BLaER1 (cell line): ENCODE data around the gene CCR2.
A peak's percentile ranks its signal among the peaks of the same experiment; 100 is the strongest.
"Not testable (repeated sequence)": the region's sequence is repeated elsewhere in the genome, so short reads cannot be mapped to it uniquely, and the experiment has no call there.

Experiments used
- H3K27ac ChIP-seq: shearing (Covaris generic); formaldehyde crosslinking; 2 replicates; pipeline ENCODE4 v1.8.1; 2022
- H3K27me3 ChIP-seq: shearing (Covaris generic); formaldehyde crosslinking; 2 replicates; pipeline ENCODE4 v1.8.1; 2022
- H3K36me3 ChIP-seq: shearing (Covaris generic); formaldehyde crosslinking; 2 replicates; pipeline ENCODE4 v1.8.1; 2022
- H3K4me1 ChIP-seq: shearing (Covaris generic); formaldehyde crosslinking; 2 replicates; pipeline ENCODE4 v1.8.1; 2022
- H3K4me2 ChIP-seq: shearing (Covaris generic); formaldehyde crosslinking; 2 replicates; pipeline ENCODE4 v1.8.1; 2022
- H3K4me3 ChIP-seq: shearing (Covaris generic); formaldehyde crosslinking; 2 replicates; pipeline ENCODE4 v1.8.1; 2022
- H3K9ac ChIP-seq: shearing (Covaris generic); formaldehyde crosslinking; 2 replicates; pipeline ENCODE4 v1.8.1; 2022
- H3K9me3 ChIP-seq: shearing (Covaris generic); formaldehyde crosslinking; 2 replicates; pipeline ENCODE4 v1.8.1; 2022
- H4K20me1 ChIP-seq: shearing (Covaris generic); formaldehyde crosslinking; 2 replicates; pipeline ENCODE4 v1.8.1; 2022
- Cebpa-rat ChIP-seq: shearing (Covaris generic); IDR thresholded peaks from 2 replicates; pipeline ENCODE4 v1.8.1; 2022

The CCR2 gene

DNA sequence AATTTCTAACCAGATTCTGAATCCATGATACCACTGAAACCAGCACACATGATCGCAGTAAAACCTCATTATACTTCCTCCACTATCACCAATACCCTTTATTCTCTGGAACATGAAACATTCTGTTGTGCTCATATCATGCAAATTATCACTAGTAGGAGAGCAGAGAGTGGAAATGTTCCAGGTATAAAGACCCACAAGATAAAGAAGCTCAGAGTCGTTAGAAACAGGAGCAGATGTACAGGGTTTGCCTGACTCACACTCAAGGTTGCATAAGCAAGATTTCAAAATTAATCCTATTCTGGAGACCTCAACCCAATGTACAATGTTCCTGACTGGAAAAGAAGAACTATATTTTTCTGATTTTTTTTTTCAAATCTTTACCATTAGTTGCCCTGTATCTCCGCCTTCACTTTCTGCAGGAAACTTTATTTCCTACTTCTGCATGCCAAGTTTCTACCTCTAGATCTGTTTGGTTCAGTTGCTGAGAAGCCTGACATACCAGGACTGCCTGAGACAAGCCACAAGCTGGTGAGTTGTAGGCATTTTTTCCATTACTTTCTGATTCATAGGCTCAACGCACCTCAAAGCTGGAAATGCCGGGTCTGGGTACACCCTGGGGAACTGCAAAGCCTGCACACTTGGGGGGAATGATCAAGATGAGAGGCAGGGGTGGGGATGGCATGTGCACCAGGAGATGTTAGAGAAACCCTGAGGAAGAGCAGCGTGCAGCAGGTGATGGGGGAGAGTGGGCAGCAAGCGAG, at the start of gene CCR2:
Gene CCR2 (plus strand): TSS at position 465 of the 764 bp plus-strand sequence. CDS start 3,417 bp downstream, outside the sequence.
- Histone ChIP-seq H3K27ac (no peak within 1 kb of the TSS), H3K27me3 (no peaks in the 10 kb centered on the region), H3K9me3 (no peaks in the 10 kb centered on the region), H4K20me1 (no peaks in the 10 kb centered on the region), H3K9ac (no peak within 1 kb of the TSS), H3K4me2 (no peak within 1 kb of the TSS; the same call in 1 of the 2 replicates), H3K4me1 (peaks cover 46% of the 10 kb centered on the region), H3K4me3 (no peak within 1 kb of the TSS), H3K36me3 (no peaks in the 10 kb centered on the region)
- no peak for TF ChIP-seq Cebpa-rat

DNA sequence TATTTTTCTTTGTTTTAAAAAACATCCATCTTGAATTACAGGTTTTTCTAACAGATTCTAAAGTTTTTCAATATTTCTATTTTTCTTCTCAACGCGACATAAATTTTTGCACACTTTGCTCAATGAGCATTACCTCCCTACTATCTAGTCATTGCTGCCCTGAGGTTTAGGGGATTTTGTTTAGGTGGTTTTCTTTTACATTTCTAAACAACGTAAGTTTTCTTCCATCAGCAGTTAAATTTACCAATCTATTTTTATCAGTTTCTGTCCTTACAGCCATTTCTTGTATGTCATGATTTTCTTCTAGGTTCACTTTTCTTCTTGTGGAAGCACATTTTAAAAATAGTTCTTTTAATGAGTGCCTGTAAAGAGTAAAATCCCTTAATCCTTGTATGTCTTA, 49.2 kb upstream of the CCR2 start:
- Histone ChIP-seq H4K20me1 (no peaks in the 10 kb centered on the region), H3K9ac (no peak overlapping the region), H3K27ac (no peak overlapping the region), H3K4me2 (no peak overlapping the region), H3K27me3 (no peaks in the 10 kb centered on the region), H3K4me3 (no peak overlapping the region), H3K4me1 (no peaks in the 10 kb centered on the region), H3K9me3 (no peaks in the 10 kb centered on the region), H3K36me3 (no peaks in the 10 kb centered on the region)
- TF ChIP-seq Cebpa-rat = no peak

DNA sequence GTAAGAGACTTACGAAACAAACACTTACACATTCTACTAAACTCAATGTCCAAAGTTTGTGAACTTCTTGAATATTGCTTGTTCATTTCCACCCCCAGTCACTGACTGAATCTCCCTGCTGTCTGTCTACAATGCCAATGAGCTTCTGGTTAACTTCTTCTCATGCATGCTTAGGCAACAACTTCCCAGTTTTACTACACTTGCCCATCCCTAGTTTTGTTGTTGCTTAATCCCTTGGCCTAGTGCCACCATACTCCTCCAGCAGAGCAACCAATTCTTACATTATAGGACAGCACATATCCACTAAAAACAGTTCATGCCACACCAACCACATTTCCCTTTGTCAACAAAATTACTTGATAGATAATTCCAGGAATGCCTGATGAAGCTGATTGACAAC, 40.9 kb upstream of the CCR2 start:
- no peak for TF ChIP-seq Cebpa-rat
- H3K9me3 ChIP-seq = 0 out of 2 replicates have a peak, but pooled peaks cover 7% of the 10 kb centered on the region
- no peak overlapping the region for H3K4me3 ChIP-seq
- H3K36me3 ChIP-seq = no peaks in the 10 kb centered on the region
- H3K27ac ChIP-seq = no peak overlapping the region
- H3K4me2 ChIP-seq = no peak overlapping the region
- no peaks in the 10 kb centered on the region for H4K20me1 ChIP-seq
- H3K9ac ChIP-seq = no peak overlapping the region
- H3K27me3 ChIP-seq = no peaks in the 10 kb centered on the region
- H3K4me1 ChIP-seq = no peaks in the 10 kb centered on the region

DNA sequence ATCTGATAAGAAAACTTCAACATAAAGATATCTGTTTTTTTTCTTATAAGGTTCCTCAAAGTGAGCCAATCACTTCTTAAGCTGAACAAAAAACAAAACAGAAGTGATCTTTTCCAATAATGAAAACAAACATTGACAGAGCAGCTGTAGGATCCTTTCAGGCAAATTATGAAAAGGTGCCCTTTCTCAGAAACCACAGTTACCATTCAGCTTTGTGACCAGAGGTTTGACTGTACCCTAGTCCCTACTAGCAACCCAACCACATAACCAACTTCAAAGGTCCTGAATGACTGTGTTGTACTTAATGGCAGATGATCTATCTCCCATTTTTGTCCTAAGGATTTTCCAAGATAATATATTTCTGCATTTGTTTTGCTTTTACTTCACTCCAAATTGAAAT, 39.4 kb upstream of the CCR2 start:
- no peak overlapping the region for H3K4me3 ChIP-seq
- TF ChIP-seq Cebpa-rat = no peak
- H3K4me2 ChIP-seq = no peak overlapping the region
- 0 out of 2 replicates have a peak, but pooled peaks cover 7% of the 10 kb centered on the region for H3K9me3 ChIP-seq
- no peaks in the 10 kb centered on the region for H3K36me3 ChIP-seq
- H3K4me1 ChIP-seq = no peaks in the 10 kb centered on the region
- H4K20me1 ChIP-seq = no peaks in the 10 kb centered on the region
- no peak overlapping the region for H3K9ac ChIP-seq
- no peaks in the 10 kb centered on the region for H3K27me3 ChIP-seq
- no peak overlapping the region for H3K27ac ChIP-seq

DNA sequence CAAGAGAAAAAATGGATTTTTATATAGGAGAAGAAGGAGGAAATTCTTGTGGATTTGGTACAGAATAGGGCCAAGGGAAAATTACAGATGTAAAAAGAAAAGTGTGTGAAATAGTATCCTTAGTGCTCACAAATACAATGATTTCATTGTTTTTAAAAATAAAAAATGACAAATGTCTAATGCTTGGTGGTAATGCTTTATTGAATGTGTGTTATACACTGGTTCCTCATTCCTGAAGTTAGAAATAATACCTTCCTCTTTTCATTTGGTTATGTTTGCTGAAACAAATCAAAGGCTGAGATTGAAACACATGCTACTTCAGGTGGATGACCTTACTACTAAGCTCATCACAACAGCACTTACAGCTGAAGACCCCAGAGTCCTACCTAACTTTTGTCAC, 37.7 kb upstream of the CCR2 start:
- Histone ChIP-seq H3K9me3 (0 out of 2 replicates have a peak, but pooled peaks cover 7% of the 10 kb centered on the region), H3K4me1 (peaks cover 7% of the 10 kb centered on the region), H4K20me1 (no peaks in the 10 kb centered on the region), H3K36me3 (no peaks in the 10 kb centered on the region), H3K27me3 (no peaks in the 10 kb centered on the region), H3K4me3 (no peak overlapping the region), H3K4me2 (no peak overlapping the region), H3K9ac (no peak overlapping the region), H3K27ac (no peak overlapping the region)
- TF ChIP-seq Cebpa-rat = no peak

DNA sequence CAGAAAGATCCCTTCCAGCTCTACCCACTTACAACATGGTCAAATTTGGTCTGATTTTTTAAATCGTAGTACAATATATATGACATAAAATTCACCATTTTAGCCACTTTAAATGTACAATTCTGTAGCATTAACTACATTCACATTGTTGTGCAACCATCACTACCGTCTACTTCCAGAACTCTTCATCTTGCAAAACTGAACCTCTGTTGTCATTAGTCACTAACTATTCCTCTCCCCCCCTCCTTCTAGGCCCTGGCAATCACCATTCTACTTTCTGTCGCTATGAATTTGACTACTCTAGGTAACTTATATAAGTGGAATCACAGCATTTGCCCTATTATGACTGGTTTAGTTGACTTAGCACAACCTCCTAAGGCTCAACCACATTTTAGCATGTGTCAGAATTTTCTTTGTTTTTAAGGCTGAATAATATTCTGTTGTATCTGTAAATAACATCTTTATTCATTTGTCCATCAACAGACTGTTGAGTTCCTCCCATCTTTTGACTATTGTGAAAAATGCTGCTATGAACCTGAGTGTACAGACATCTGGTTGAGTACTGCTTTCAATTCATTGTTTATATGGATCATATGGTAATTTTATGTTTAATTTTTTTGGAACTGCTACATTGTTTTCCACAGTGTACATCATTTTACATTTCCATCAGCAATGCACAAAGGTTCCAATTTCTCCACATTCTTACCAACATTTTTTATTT, 35.5 kb upstream of the CCR2 start:
- H3K27me3 ChIP-seq = no peaks in the 10 kb centered on the region
- H3K9me3 ChIP-seq = 0 out of 2 replicates have a peak, but pooled peaks cover 7% of the 10 kb centered on the region
- peaks cover 19% of the 10 kb centered on the region for H3K4me1 ChIP-seq
- no peak overlapping the region for H3K27ac ChIP-seq
- no peak overlapping the region for H3K9ac ChIP-seq
- no peak for TF ChIP-seq Cebpa-rat
- no peak overlapping the region for H3K4me2 ChIP-seq
- no peaks in the 10 kb centered on the region for H4K20me1 ChIP-seq
- H3K4me3 ChIP-seq = no peak overlapping the region
- no peaks in the 10 kb centered on the region for H3K36me3 ChIP-seq

DNA sequence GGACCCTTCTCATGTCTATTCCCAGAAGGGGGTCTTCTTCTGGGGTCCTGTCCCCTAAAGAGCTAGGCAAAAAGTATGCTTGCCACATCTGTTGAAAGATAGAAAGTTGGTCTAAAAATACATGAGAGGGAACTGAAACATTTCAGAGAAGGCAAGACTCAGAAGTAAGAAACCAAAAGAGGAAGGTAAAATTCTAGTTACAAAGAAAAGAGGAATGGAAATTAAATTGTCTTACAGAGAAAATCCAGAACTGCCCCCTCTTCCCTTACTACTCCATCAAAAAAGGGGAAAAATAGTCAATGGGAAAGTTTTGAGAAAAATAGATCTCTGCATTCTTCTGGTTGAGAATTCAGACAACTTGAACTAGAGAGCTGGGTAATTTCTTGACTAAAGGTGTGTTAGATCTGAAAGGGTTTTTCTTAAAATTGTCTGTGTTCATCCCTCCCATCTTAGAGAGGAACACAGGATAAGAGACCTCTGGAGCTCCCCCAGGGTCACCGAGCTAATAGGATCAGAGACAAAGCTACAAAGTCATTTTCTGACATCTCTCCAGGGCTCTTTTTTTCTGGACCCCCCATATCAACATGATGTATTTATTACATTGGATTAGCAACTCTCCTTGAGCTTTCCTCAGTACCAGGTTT, 32.3 kb upstream of the CCR2 start:
- no peaks in the 10 kb centered on the region for H3K27me3 ChIP-seq
- 0 out of 2 replicates have a peak, but pooled peaks cover 4% of the 10 kb centered on the region for H3K9me3 ChIP-seq
- H3K27ac ChIP-seq = peak overlapping the region; percentile 58; the same call in 1 of the 2 replicates
- TF ChIP-seq Cebpa-rat = no peak
- H3K4me3 ChIP-seq = no peak overlapping the region
- H3K36me3 ChIP-seq = no peaks in the 10 kb centered on the region
- H4K20me1 ChIP-seq = no peaks in the 10 kb centered on the region
- peaks cover 19% of the 10 kb centered on the region for H3K4me1 ChIP-seq
- H3K9ac ChIP-seq = 0 out of 2 replicates have a peak overlapping the region, but pooled peaks have one; percentile 16
- peak overlapping the region; percentile 67 for H3K4me2 ChIP-seq

DNA sequence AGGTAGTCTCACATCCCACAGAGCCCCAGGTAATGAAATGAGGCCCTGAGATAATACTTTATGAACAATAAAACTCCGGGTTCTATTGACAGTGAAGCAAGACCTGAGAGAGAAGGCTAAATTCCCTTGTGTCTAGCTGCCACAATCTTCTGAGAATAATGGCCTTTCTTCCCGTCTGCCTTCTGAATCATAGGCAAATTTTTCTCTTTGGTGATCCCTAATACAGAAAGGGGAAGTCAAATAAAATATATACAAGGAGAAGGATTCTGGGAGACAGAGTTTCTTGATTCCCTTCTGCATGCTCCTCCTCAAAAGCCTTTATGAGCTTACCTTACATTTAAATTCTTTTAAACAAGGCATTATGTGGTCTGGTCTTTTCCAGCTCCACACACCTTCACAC, 29.9 kb upstream of the CCR2 start:
- Histone ChIP-seq H3K4me3 (no peak overlapping the region), H3K36me3 (no peaks in the 10 kb centered on the region), H3K4me2 (no peak overlapping the region), H3K9ac (no peak overlapping the region), H3K4me1 (peaks cover 19% of the 10 kb centered on the region), H3K9me3 (peaks cover 11% of the 10 kb centered on the region), H3K27ac (no peak overlapping the region), H4K20me1 (no peaks in the 10 kb centered on the region), H3K27me3 (no peaks in the 10 kb centered on the region)
- no peak for TF ChIP-seq Cebpa-rat

DNA sequence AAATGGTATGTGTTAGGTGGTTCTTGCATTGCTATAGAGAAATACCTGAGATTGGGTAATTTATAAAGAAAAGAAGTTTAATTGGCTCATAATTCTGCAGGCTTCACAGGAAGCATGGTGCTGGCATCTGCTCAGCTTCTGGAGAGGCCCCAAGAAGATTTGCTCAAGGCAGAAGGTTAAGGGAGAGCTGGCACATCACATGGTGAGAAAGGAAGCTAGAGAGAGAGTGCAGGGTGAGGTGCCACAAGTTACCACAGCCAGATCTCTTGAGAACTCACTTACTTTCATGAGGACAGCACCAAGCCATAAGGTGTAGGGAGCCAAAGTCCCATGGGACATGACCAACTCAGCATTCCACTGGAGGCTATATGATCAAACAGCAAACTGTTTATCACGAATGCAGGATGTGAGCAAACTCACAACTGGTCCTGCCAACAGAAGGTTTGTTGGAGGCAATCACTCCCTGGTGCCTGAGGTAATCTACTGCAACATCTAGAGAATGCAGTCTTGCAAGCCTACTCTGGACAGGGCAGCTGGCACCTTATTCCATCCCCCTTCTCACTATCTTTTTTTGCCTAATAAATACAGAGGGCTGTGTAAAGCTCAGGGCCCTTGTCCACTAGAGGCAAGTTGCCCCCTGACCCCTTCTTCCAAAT, 28.1 kb upstream of the CCR2 start:
- no peak for TF ChIP-seq Cebpa-rat
- no peak overlapping the region for H3K27ac ChIP-seq
- H4K20me1 ChIP-seq = no peaks in the 10 kb centered on the region
- no peaks in the 10 kb centered on the region for H3K36me3 ChIP-seq
- no peak overlapping the region for H3K9ac ChIP-seq
- H3K4me1 ChIP-seq = peaks cover 17% of the 10 kb centered on the region
- no peaks in the 10 kb centered on the region for H3K27me3 ChIP-seq
- H3K4me3 ChIP-seq = no peak overlapping the region
- H3K4me2 ChIP-seq = no peak overlapping the region
- H3K9me3 ChIP-seq = peaks cover 11% of the 10 kb centered on the region

DNA sequence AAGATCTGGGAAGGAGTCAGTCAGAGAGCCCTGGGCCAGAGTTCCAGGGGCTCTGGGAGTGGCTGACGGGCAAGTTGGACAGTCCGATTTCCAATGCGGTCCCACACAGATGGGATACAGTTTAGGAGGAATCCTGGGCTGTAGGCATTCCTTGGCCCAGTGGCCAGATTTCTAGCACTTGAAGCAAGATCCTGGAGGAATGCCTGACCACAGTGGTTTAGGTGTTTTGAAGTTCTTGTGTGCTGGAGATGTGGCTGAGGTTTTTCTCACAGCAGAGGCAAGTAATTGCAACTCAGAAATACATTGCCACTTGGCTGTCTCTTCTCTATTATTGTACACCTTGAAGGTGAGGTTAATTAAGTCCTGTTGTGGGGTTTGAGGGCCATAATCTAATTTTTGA, 23.2 kb upstream of the CCR2 start:
- H4K20me1 ChIP-seq, H3K9ac ChIP-seq, H3K27me3 ChIP-seq, H3K4me1 ChIP-seq, H3K4me3 ChIP-seq, H3K4me2 ChIP-seq, H3K27ac ChIP-seq, H3K36me3 ChIP-seq: not testable (repeated sequence)
- peaks cover 11% of the 10 kb centered on the region for H3K9me3 ChIP-seq
